Measurements from ENCODE around the gene ESRP2. TPM values are rescaled to one million over a fixed set of nuclear protein-coding genes. Genes with fewer than 3 reads are reported as not detected.
A peak's percentile ranks its signal among the peaks of the same experiment; 100 is the strongest.

Gene ESRP2
- total and polyA plus RNA-seq, 7 donors, result under 0.01 to 50.0 (median 12.1) TPM; not detected in 1

DNA sequence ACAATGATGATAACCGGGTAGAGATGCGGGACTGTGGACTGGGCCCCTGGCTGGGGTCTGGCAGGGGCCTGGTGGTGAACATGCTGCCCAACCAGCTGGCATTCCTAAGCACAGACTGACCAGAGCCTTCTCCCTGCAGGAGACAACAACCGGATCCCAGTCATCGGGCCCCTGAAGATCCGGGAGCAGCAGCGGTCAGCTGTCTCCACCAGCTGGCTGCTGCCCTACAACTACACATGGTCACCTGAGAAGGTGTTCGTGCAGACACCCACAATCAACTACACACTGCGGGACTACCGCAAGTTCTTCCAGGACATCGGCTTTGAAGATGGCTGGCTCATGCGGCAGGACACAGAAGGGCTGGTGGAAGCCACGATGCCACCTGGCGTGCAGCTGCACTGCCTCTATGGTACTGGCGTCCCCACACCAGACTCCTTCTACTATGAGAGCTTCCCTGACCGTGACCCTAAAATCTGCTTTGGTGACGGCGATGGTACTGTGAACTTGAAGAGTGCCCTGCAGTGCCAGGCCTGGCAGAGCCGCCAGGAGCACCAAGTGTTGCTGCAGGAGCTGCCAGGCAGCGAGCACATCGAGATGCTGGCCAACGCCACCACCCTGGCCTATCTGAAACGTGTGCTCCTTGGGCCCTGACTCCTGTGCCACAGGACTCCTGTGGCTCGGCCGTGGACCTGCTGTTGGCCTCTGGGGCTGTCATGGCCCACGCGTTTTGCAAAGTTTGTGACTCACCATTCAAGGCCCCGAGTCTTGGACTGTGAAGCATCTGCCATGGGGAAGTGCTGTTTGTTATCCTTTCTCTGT, 23.3 kb upstream of the ESRP2 start:
- Histone ChIP-seq H3K27me3 (no peaks in the 10 kb centered on the region), H3K27ac (peak overlapping the region in 3 of 4 donors; percentile 87 to 91 (median 88)), H3K4me1 (peaks cover 0 to 45% (median 27%) of the 10 kb centered on the region in 4 donors), H3K4me3 (no peak overlapping the region), H3K36me3 (peaks cover 19 to 49% (median 25%) of the 10 kb centered on the region in 4 donors), H3K9me3 (no peaks in the 10 kb centered on the region)
- no peak for DNase-seq
- intact Hi-C loops (cut with DNase I), result no loop called here
- TF ChIP-seq EP300 (IDR thresholded peaks at IDR 0.05) (no peak), POLR2A (IDR thresholded peaks at IDR 0.05) (no peak), POLR2AphosphoS5 (IDR thresholded peaks at IDR 0.05) (no peak)
- TF ChIP-seq, protein P1, sequence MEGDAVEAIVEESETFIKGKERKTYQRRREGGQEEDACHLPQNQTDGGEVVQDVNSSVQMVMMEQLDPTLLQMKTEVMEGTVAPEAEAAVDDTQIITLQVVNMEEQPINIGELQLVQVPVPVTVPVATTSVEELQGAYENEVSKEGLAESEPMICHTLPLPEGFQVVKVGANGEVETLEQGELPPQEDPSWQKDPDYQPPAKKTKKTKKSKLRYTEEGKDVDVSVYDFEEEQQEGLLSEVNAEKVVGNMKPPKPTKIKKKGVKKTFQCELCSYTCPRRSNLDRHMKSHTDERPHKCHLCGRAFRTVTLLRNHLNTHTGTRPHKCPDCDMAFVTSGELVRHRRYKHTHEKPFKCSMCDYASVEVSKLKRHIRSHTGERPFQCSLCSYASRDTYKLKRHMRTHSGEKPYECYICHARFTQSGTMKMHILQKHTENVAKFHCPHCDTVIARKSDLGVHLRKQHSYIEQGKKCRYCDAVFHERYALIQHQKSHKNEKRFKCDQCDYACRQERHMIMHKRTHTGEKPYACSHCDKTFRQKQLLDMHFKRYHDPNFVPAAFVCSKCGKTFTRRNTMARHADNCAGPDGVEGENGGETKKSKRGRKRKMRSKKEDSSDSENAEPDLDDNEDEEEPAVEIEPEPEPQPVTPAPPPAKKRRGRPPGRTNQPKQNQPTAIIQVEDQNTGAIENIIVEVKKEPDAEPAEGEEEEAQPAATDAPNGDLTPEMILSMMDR (IDR thresholded peaks at IDR 0.05), result no peak
- 92 to 95% methylated on average over 27 of the region's 27 CpGs for WGBS, 2 donors

DNA sequence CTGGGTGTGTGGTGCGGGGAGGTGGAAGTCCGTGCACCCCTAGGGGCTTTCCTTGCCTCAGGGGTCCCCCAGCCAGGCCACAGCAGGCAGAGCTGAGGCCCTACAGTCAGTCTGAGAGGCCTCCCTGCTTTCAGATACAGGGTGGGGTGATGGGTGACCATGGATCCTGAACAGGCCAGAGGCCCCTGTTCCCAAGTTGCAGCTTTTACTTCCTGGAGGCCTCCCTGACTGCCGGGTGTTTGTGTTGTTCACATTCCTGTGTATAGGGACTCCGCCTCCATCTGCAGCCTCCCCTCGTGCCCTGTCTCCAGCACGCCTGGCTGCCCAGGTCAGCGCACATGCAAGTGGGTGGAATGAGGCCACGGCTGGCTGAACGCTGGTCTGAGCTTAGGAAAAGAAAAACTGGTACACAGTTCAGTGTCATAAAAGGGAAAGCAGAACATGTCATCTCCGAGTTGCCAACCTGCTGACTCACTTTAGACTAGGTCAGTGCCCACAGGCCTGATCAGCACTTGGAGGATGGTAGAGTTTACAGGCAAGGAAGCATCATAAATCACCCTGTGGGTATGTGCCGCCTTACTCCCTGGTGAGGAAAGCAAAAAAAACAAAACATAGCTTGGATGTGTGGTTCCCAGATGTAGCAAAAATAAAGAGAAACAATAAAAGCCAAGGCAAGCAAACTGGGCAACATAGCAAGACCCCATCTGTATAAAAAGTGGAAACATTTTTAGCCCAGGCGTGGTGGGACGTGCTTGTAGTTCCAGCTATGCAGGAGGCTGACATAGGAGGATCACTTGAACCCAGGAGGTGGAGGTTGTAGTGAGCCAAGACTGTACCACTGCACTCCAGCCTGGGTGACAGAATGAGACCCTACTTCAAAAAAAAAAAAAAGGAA, 22.2 kb upstream of the ESRP2 start:
- peaks cover 19 to 58% (median 25%) of the 10 kb centered on the region in 4 donors for H3K36me3 ChIP-seq
- intact Hi-C loops (cut with DNase I), result no loop called here
- no peaks in the 10 kb centered on the region for H3K27me3 ChIP-seq
- H3K4me1 ChIP-seq, result peaks cover 0 to 38% (median 21%) of the 10 kb centered on the region in 4 donors
- no peaks in the 10 kb centered on the region for H3K9me3 ChIP-seq
- peak; percentile 93 for DNase-seq
- no peak overlapping the region for H3K4me3 ChIP-seq
- peak in 2 of 4 donors; percentile 38 to 70 for TF ChIP-seq EP300 (IDR thresholded peaks at IDR 0.05)
- TF ChIP-seq, protein P1 (IDR thresholded peaks at IDR 0.05), result no peak
- peak; percentile 47 to 67 (median 60) for TF ChIP-seq POLR2AphosphoS5 (IDR thresholded peaks at IDR 0.05)
- no peak for TF ChIP-seq POLR2A (IDR thresholded peaks at IDR 0.05)
- H3K27ac ChIP-seq, result peak overlapping the region; percentile 71 to 91 (median 88)
- WGBS, 2 donors, result 31 to 50% methylated on average over 13 of the region's 13 CpGs

DNA sequence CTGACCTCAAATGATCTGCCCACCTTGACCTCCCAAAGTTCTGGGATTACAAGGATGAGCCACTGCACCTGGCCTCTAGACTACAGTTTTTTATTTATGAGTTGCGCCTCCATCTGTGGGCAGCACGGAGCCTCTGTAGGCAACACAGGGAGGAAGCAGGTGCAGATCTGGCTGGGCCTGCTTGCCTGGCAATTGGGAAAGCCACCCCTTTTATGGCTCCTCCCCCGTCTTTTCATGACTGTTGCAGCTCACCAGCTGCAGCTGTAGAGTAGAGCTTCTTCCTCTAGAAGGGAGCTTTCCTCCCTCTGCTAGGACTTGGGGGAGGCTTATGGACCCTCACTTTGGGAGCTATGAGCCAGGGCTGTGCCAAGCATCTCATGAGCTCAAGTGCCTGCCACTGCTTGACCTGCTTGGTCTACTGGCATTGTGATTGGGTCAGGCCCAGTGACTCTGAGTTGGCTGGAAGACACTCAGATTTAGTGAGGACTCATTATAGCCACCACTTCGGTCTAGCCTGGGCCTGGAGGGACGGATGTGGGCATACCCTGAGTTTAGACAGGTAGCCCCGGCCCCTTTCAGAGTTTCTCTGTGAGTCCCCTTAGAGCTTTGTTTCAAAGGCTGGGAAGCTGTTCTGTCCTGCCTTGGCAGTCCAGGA, 21.5 kb upstream of the ESRP2 start:
- no peak overlapping the region for H3K4me3 ChIP-seq
- intact Hi-C loops (cut with DNase I), result no loop called here
- peaks cover 19 to 65% (median 26%) of the 10 kb centered on the region in 4 donors for H3K36me3 ChIP-seq
- no peak for DNase-seq
- 36 to 46% methylated on average over 6 of the region's 6 CpGs for WGBS, 2 donors
- peak overlapping the region; percentile 71 to 91 (median 88) for H3K27ac ChIP-seq
- TF ChIP-seq, protein P1 (IDR thresholded peaks at IDR 0.05), result no peak
- TF ChIP-seq EP300 (IDR thresholded peaks at IDR 0.05) (no peak), POLR2A (IDR thresholded peaks at IDR 0.05) (no peak), POLR2AphosphoS5 (IDR thresholded peaks at IDR 0.05) (no peak)
- H3K9me3 ChIP-seq, result no peaks in the 10 kb centered on the region
- H3K27me3 ChIP-seq, result no peaks in the 10 kb centered on the region
- peaks cover 0 to 46% (median 25%) of the 10 kb centered on the region in 4 donors for H3K4me1 ChIP-seq

- Histone ChIP-seq H3K27ac (peak overlapping the region in 2 of 4 donors; percentile 17 to 87), H3K27me3 (no peaks in the 10 kb centered on the region), H3K9me3 (no peaks in the 10 kb centered on the region), H3K36me3 (peaks cover 19 to 74% (median 30%) of the 10 kb centered on the region in 4 donors), H3K4me1 (peaks cover 0 to 47% (median 25%) of the 10 kb centered on the region in 4 donors), H3K4me3 (no peak overlapping the region)
- 93 to 95% methylated on average over 18 of the region's 18 CpGs for WGBS, 2 donors
- TF ChIP-seq POLR2A (IDR thresholded peaks at IDR 0.05) (no peak), POLR2AphosphoS5 (IDR thresholded peaks at IDR 0.05) (no peak), EP300 (IDR thresholded peaks at IDR 0.05) (no peak)
- TF ChIP-seq, protein P1 (IDR thresholded peaks at IDR 0.05), result no peak
- DNase-seq, result no peak
- intact Hi-C loops (cut with DNase I), result no loop called here
Observed at GRCh38 chr16:68255712-68256111, 19.8 kb upstream of the ESRP2 start.

Measured in sigmoid colon (tissue), 7 donors.